Right kidney (tissue), 1 donor: ENCODE measurements around the gene ZNF804A.

Experiments
- DNase-seq: peaks from one replicate; pipeline ENCODE4 v3.0.0-alpha.2; 2016

ZNF804A gene

GRCh38 chr2:184610891-184611290 is 12.6 kb downstream of the ZNF804A start:
- DNase-seq, result no peak

- DNase-seq, result no peak
Measured at GRCh38 chr2:184611361-184612085, 13.2 kb downstream of the ZNF804A start.

- no peak for DNase-seq
Measured at GRCh38 chr2:184620367-184620766, 22.0 kb downstream of the ZNF804A start.

GRCh38 chr2:184624311-184624710 is 26.0 kb downstream of the ZNF804A start:
- no peak for DNase-seq

- no peak for DNase-seq
Measured at GRCh38 chr2:184628051-184628450, 29.7 kb downstream of the ZNF804A start.

- no peak for DNase-seq
Measured at GRCh38 chr2:184633726-184634125, 35.4 kb downstream of the ZNF804A start.

- DNase-seq, result no peak
Measured at GRCh38 chr2:184637781-184638180, 39.5 kb downstream of the ZNF804A start.

GRCh38 chr2:184644685-184645084 is 46.4 kb downstream of the ZNF804A start:
- DNase-seq, result no peak

GRCh38 chr2:184646177-184646576 is 47.8 kb downstream of the ZNF804A start:
- DNase-seq, result no peak

GRCh38 chr2:184646593-184646992 is 48.3 kb downstream of the ZNF804A start:
- DNase-seq, result no peak

GRCh38 chr2:184654945-184655344 is 56.6 kb downstream of the ZNF804A start:
- no peak for DNase-seq

- no peak for DNase-seq
Measured at GRCh38 chr2:184677171-184677570, 78.8 kb downstream of the ZNF804A start.

- DNase-seq, result no peak
Measured at GRCh38 chr2:184679219-184680018, 81.1 kb downstream of the ZNF804A start.

GRCh38 chr2:184680825-184681224 is 82.5 kb downstream of the ZNF804A start:
- DNase-seq, result no peak

- DNase-seq, result no peak
Measured at GRCh38 chr2:184681642-184682321, 83.5 kb downstream of the ZNF804A start.

GRCh38 chr2:184683911-184684310 is 85.6 kb downstream of the ZNF804A start:
- no peak for DNase-seq

- no peak for DNase-seq
Measured at GRCh38 chr2:184685999-184686841, 87.9 kb downstream of the ZNF804A start.

GRCh38 chr2:184689638-184690037 is 91.3 kb downstream of the ZNF804A start:
- DNase-seq, result no peak

GRCh38 chr2:184692141-184692734 is 93.9 kb downstream of the ZNF804A start:
- DNase-seq, result peak; percentile 3

GRCh38 chr2:184696644-184697043 is 98.3 kb downstream of the ZNF804A start:
- no peak for DNase-seq

GRCh38 chr2:184698476-184698875 is 100.1 kb downstream of the ZNF804A start:
- no peak for DNase-seq

GRCh38 chr2:184721881-184722280 is 123.6 kb downstream of the ZNF804A start:
- DNase-seq, result no peak
